GM12878 (cell line): ENCODE results near the gene BCAT1. TPM values are rescaled to one million over a fixed set of nuclear protein-coding genes. Genes with fewer than 3 reads are reported as not detected.

Experiments
- ATAC-seq: fragments of 200-7000 bp; cut with Tn5 transposase; 3 replicates; pipeline ENCODE4 v1.9.1; 2020; ENCODE audit warnings: mild to moderate bottlenecking, moderate library complexity
- BruUV-seq: library from RNA; stranded (reverse); fragments of 400-500 nt; replicated peaks from 2 replicates; lab custom pipeline; 2021; lab: Mats Ljungman, UMichigan
- CTCF ChIA-PET: fragments of 300-600 bp; sonication (Branson Sonifier 250); formaldehyde crosslinking; extraction: SDS; loops from one replicate; lab custom pipeline; 2021; ENCODE audit warnings: inconsistent platforms; lab: Yijun Ruan, JAX
- POLR2A ChIA-PET: fragments of 350-600 bp; formaldehyde crosslinking; extraction: SDS; loops from one replicate; lab custom pipeline; 2021; ENCODE audit warnings: inconsistent platforms; lab: Charles Lee
- RAD21 ChIA-PET: fragments of 300-600 bp; sonication (Branson Sonifier 250); formaldehyde crosslinking; loops from one replicate; lab custom pipeline; 2023; ENCODE audit warnings: antibody characterized with exemption; ENCODE audit not compliant: unreplicated experiment; lab: Charles Lee
- SMC1A ChIA-PET: fragments of 300-600 bp; sonication (Branson Sonifier 250); formaldehyde crosslinking; loops from one replicate; lab custom pipeline; 2023; ENCODE audit not compliant: unreplicated experiment, uncharacterized antibody; lab: Charles Lee
- DNase-seq: peaks from one replicate; pipeline ENCODE4 v3.0.0-alpha.2; 2011; ENCODE audit warnings: low read depth, low spot score
- FAIRE-seq: peaks from 3 replicates; lab custom pipeline; 2011; peaks lifted over from hg19 to GRCh38; lab: Jason Lieb, UNC
- H2AFZ ChIP-seq: 2 replicates; pipeline ENCODE4 v1.6.0; 2011; ENCODE audit warnings: low read depth, low read length, control low read depth; ENCODE audit not compliant: control insufficient read depth
- H3K27ac ChIP-seq: 2 replicates; pipeline ENCODE4 v1.5.1; 2011; ENCODE audit warnings: control low read depth; ENCODE audit not compliant: control insufficient read depth, insufficient read depth
- H3K27me3 ChIP-seq, 2 experiments: replicated peaks in 1 of 2; 2 replicates each; pipeline versions ENCODE4 v1.6.0 to v1.6.1; 2011; ENCODE audit warnings: low read length in 1 of 2; ENCODE audit not compliant: control insufficient read depth in 2 of 2, insufficient read depth in 2 of 2
- H3K36me3 ChIP-seq, 2 experiments: 2 replicates each; pipeline ENCODE4 v1.5.1; 2011; ENCODE audit warnings: low read length in 1 of 2; ENCODE audit not compliant: control insufficient read depth in 2 of 2, insufficient read depth in 2 of 2
- H3K4me1 ChIP-seq: 2 replicates; pipeline ENCODE4 v1.6.1; 2011; ENCODE audit warnings: mild to moderate bottlenecking, low read length, moderate library complexity, mixed read lengths; ENCODE audit not compliant: control insufficient read depth, insufficient read depth
- H3K4me2 ChIP-seq: 2 replicates; pipeline ENCODE4 v1.6.0; 2011; ENCODE audit warnings: control low read depth; ENCODE audit not compliant: control insufficient read depth, insufficient read depth
- H3K4me3 ChIP-seq: fragments of 200-600 bp; sonication (generic); 2 replicates; pipeline ENCODE4 v1.5.1; 2016
- H3K79me2 ChIP-seq: 2 replicates; pipeline ENCODE4 v1.6.0; 2011; ENCODE audit warnings: low read length; ENCODE audit not compliant: control insufficient read depth, insufficient read depth
- H3K9ac ChIP-seq: 2 replicates; pipeline ENCODE4 v1.8.0; 2011; ENCODE audit warnings: low read length, control low read depth, mixed read lengths; ENCODE audit not compliant: control insufficient read depth, insufficient read depth
- H3K9me3 ChIP-seq: replicated peaks from 3 replicates; pipeline ENCODE4 v1.5.1; 2011; ENCODE audit warnings: mild to moderate bottlenecking, low read length; ENCODE audit not compliant: control insufficient read depth, insufficient read depth
- H4K20me1 ChIP-seq: 2 replicates; pipeline ENCODE4 v1.6.0; 2011; ENCODE audit not compliant: control insufficient read depth, insufficient read depth
- CBX5 ChIP-seq: sonication (generic); IDR thresholded peaks from 2 replicates; pipeline ENCODE4 v1.6.1; 2016; ENCODE audit warnings: low read depth, moderate library complexity, mild to moderate bottlenecking, inconsistent platforms
- CEBPB ChIP-seq, 2 experiments: fragments of 150-350 bp in 1 of 2; IDR thresholded peaks; 2 replicates each; pipeline ENCODE4 v1.6.1; 2012 to 2014; ENCODE audit warnings: low read depth in 2 of 2, low read length in 2 of 2, borderline replicate concordance in 1 of 2, inconsistent platforms in 1 of 2
- CHD1 ChIP-seq: IDR thresholded peaks from 2 replicates; pipeline ENCODE4 v1.6.1; 2012; ENCODE audit warnings: low read depth, low read length, improper control_type of control experiment
- CTCF ChIP-seq, 3 experiments: IDR thresholded peaks in 2 of 3; conservative IDR thresholded peaks in 1 of 3; 2 replicates each; pipeline ENCODE4 v1.5.1; 2011; ENCODE audit warnings: low read depth in 3 of 3, low read length in 3 of 3, mild to moderate bottlenecking in 3 of 3, control low read depth in 2 of 3, moderate library complexity in 2 of 3, inconsistent platforms in 1 of 3, mixed read lengths in 1 of 3; ENCODE audit not compliant: control insufficient read depth in 2 of 3, insufficient read depth in 1 of 3; ENCODE audit errors: extremely low read depth in 1 of 3
- E4F1 ChIP-seq: fragments of 450-650 bp; IDR thresholded peaks from 2 replicates; pipeline ENCODE4 v1.6.1; 2018; ENCODE audit warnings: borderline replicate concordance, mild to moderate bottlenecking; ENCODE audit not compliant: partially characterized antibody
- NR2C2 ChIP-seq: IDR thresholded peaks from 2 replicates; pipeline ENCODE4 v1.6.1; 2011; ENCODE audit warnings: borderline replicate concordance, low read depth; ENCODE audit not compliant: control insufficient read depth, insufficient read length
- PAX5 ChIP-seq: IDR thresholded peaks from 2 replicates; pipeline ENCODE4 v1.6.1; 2011; ENCODE audit warnings: low read depth, low read length, borderline replicate concordance
- PML ChIP-seq: IDR thresholded peaks from 2 replicates; pipeline ENCODE4 v1.6.1; 2012; ENCODE audit warnings: low read length, inconsistent platforms
- SMAD1 ChIP-seq: fragments of 450-650 bp; IDR thresholded peaks from 2 replicates; pipeline ENCODE4 v1.6.1; 2018; ENCODE audit warnings: mild to moderate bottlenecking, low read depth; ENCODE audit not compliant: partially characterized antibody
- SMARCA5 ChIP-seq: fragments of 450-650 bp; IDR thresholded peaks from 2 replicates; pipeline ENCODE4 v1.6.1; 2017; ENCODE audit warnings: mild to moderate bottlenecking
- TCF7 ChIP-seq: IDR thresholded peaks from 2 replicates; pipeline ENCODE4 v1.6.1; 2014; ENCODE audit warnings: antibody characterized with exemption, borderline replicate concordance
- YBX1 ChIP-seq: fragments of 450-650 bp; IDR thresholded peaks from 2 replicates; pipeline ENCODE4 v1.6.1; 2016; ENCODE audit warnings: antibody characterized with exemption
- ZNF24 ChIP-seq: fragments of 450-650 bp; IDR thresholded peaks from 2 replicates; pipeline ENCODE4 v1.6.1; 2017; ENCODE audit warnings: antibody characterized with exemption, mild to moderate bottlenecking
- ZSCAN29 ChIP-seq: fragments of 450-650 bp; IDR thresholded peaks from 2 replicates; pipeline ENCODE4 v1.6.1; 2017; ENCODE audit warnings: mild to moderate bottlenecking, moderate library complexity
- WGBS: methylation state at CpG from one replicate; pipeline ENCODE4 v1.1.6; 2016; ENCODE audit warnings: low lambda C conversion rate; ENCODE audit not compliant: insufficient replicate concordance, insufficient coverage; ENCODE audit errors: missing lambda C conversion rate; 5-methylcytosine and 5-hydroxymethylcytosine counted together
- in situ Hi-C: fragments of 300-500 bp; cut with MboI; formaldehyde crosslinking; loops from 9 replicates; pipeline ENCODE4 v1.14.3; 2018; ENCODE audit warnings: mixed read lengths
- intact Hi-C: fragments of 100-400 bp; cut with micrococcal nuclease; formaldehyde crosslinking; loops from one replicate; pipeline ENCODE4 v1.14.2; 2022; ENCODE audit not compliant: unreplicated experiment
- polyA plus RNA-seq, 11 experiments: library from polyadenylated mRNA; depleted of rRNA in 4 of 11; unstranded in 6 of 11; stranded (reverse) in 5 of 11; fragments of >200 nt; fragmentation: Nextera tagmentation in 4 of 11; fragmentation: Illumina TruSeq in 1 of 11; extraction: Ambion mirVana in 4 of 11; extraction: Trizol in 1 of 11; gene quantifications; 1 replicate in 1 of 11; 2 replicates in 10 of 11; pipeline versions ENCODE4 v1.2.1 to v1.2.3, GENCODE V29; 2011 to 2016; ENCODE audit warnings: inconsistent platforms in 2 of 11, missing spikeins in 2 of 11, low read depth in 1 of 11
- total RNA-seq, 4 experiments: library from RNA; depleted of rRNA in 3 of 4; stranded (reverse); fragments of >200 nt in 3 of 4; fragmentation: Illumina TruSeq in 1 of 4; extraction: Trizol in 1 of 4; gene quantifications; 2 replicates each; pipeline versions ENCODE4 v1.2.1 to v1.2.3, GENCODE V29; 2013 to 2021
- TF ChIP-seq, protein P1 (sequence below): IDR thresholded peaks from 2 replicates; pipeline ENCODE4 v1.6.1; 2011; ENCODE audit warnings: low read depth, low read length, improper control_type of control experiment, borderline replicate concordance
- TF ChIP-seq, protein P2 (sequence below): fragments of 450-650 bp; IDR thresholded peaks from 2 replicates; pipeline ENCODE4 v1.6.1; 2017; ENCODE audit warnings: borderline replicate concordance

BCAT1 gene
- total and polyA plus RNA-seq, 10 of the 15 experiments (the other 5 are each of a cell fraction or from before 2014, with no cell fraction given): 26.2 to 187 (median 81.9) TPM

- H3K4me3 ChIP-seq: peak overlapping the region; percentile 46; the same call in 1 of the 2 replicates
- BruUV-seq: no TSS peak
- 0% methylated on average over 2 of the region's 2 CpGs for WGBS
- H3K9ac ChIP-seq: peak overlapping the region; percentile 32; the same call in 1 of the 2 replicates
- FAIRE-seq (peak; percentile 13), ATAC-seq (peak; percentile 94), DNase-seq (peak; percentile 63)
- no peaks in the 10 kb centered on the region for H3K79me2 ChIP-seq
- POLR2A ChIA-PET: interaction anchor here (0.5 to 1.6 kb wide), 12 partner anchors 9 to 1178 kb away, joined by 3 to 9 read pairs (median 4); partner anchors contain the start of gene BCAT1
- H3K9me3 ChIP-seq: no peaks in the 10 kb centered on the region
- no peaks in the 10 kb centered on the region for H4K20me1 ChIP-seq
- in situ Hi-C loops: no loop called here
- SMC1A ChIA-PET: interaction anchor here (0.6 to 2.3 kb wide), 17 partner anchors 8 to 243 kb away, joined by 3 to 26 read pairs (median 5); no protein-coding TSS in a partner anchor
- H3K27ac ChIP-seq: peak overlapping the region; percentile 63
- intact Hi-C loops: loop anchor here (2.0 kb wide), 1 partner anchor 16 kb away; no protein-coding TSS in a partner anchor
- H2AFZ ChIP-seq: peak overlapping the region; percentile 46; the same call in 1 of the 2 replicates
- H3K4me2 ChIP-seq: peak overlapping the region; percentile 68
- RAD21 ChIA-PET: interaction anchor here (0.5 to 2.7 kb wide), 7 partner anchors 19 to 184 kb away, joined by 3 to 29 read pairs (median 4); no protein-coding TSS in a partner anchor
- H3K4me1 ChIP-seq: peaks cover 17% of the 10 kb centered on the region
- CTCF ChIA-PET: interaction anchor here (0.6 to 4.0 kb wide), 12 partner anchors 11 to 340 kb away, joined by 3 to 14 read pairs (median 4); no protein-coding TSS in a partner anchor
- H3K36me3 ChIP-seq: no peaks in the 10 kb centered on the region; a peak in 2 of 4 replicates
- no peaks in the 10 kb centered on the region for H3K27me3 ChIP-seq
- TF ChIP-seq PML: peak; percentile 60
- TF ChIP-seq ZNF24: peak; percentile 23; the same call in 1 of the 2 replicates
- TF ChIP-seq, protein P1, sequence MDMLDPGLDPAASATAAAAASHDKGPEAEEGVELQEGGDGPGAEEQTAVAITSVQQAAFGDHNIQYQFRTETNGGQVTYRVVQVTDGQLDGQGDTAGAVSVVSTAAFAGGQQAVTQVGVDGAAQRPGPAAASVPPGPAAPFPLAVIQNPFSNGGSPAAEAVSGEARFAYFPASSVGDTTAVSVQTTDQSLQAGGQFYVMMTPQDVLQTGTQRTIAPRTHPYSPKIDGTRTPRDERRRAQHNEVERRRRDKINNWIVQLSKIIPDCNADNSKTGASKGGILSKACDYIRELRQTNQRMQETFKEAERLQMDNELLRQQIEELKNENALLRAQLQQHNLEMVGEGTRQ: no peak
- TF ChIP-seq CHD1: no peak
- TF ChIP-seq CBX5: peak; percentile 80; the same call in 1 of the 2 replicates
- TF ChIP-seq SMARCA5: no peak
- TF ChIP-seq ZSCAN29: no peak
- TF ChIP-seq YBX1: no peak
- TF ChIP-seq TCF7: no peak
- TF ChIP-seq SMAD1: no peak
- no peak for TF ChIP-seq E4F1
- peak in 1 of 2 experiments; percentile 73; a peak in 1 of 4 replicates for TF ChIP-seq CEBPB (IDR thresholded peaks at IDR 0.05; ENCODE audit: borderline replicate concordance in 1 of 2, low read depth in 2 of 2, low read length in 2 of 2)
- TF ChIP-seq, protein P2, sequence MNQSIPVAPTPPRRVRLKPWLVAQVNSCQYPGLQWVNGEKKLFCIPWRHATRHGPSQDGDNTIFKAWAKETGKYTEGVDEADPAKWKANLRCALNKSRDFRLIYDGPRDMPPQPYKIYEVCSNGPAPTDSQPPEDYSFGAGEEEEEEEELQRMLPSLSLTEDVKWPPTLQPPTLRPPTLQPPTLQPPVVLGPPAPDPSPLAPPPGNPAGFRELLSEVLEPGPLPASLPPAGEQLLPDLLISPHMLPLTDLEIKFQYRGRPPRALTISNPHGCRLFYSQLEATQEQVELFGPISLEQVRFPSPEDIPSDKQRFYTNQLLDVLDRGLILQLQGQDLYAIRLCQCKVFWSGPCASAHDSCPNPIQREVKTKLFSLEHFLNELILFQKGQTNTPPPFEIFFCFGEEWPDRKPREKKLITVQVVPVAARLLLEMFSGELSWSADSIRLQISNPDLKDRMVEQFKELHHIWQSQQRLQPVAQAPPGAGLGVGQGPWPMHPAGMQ: no peak
- no peak for TF ChIP-seq CTCF (IDR thresholded peaks at IDR 0.05 in 2 of 3, conservative IDR thresholded peaks at IDR 0.05 in 1 of 3; ENCODE audit: control insufficient read depth in 2 of 3, extremely low read depth in 1 of 3, insufficient read depth in 1 of 3, low read depth in 3 of 3, low read length in 3 of 3)
- TF ChIP-seq PAX5: no peak
- no peak for TF ChIP-seq NR2C2
Observed at GRCh38 chr12:24814379-24815113, 134.4 kb downstream of the BCAT1 start.
